ENCODE measurements around the gene RAB6A. TPM values are rescaled to one million over a fixed set of nuclear protein-coding genes. Genes with fewer than 3 reads are reported as not detected.

The RAB6A gene
- total RNA-seq, 1 donor from 2014 or later = 97.1 TPM

DNA sequence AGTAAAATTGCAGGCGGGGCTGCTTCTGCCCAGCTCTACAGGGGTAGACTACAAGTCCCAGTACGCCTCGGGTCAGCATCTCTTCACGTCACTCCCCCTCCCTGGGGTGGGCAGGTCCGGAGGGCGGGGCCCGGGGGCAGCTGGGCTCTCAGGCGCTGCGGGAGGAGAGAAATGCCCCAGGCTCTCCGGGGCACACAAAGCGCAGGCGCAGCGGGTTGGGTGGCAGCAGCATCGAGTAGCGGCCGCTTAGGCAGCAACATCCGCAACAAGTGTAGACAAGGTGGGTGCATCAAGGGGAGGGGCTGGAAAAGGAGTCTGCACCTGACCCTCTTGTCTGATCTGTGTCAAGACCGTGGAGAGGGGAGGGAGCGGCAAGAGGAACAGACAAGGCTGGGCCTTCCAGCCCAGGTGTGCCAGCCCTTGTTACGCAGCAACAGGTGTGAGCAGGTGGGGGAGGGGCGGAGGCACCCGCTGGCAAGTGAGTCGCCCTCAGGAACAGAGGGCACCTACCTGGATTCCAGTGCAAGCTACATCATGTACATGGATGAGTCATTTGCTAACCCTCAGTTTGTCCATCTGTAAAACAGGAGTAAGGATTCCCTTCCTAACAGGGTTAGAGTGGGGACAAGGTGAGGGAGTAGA is 113.3 kb downstream of the RAB6A start:
- ATAC-seq = peak; percentile 98
- intact Hi-C loops (cut with DNase I) = no loop called here
- DNase-seq (ENCODE audit: missing footprints) = peak; percentile 94

DNA sequence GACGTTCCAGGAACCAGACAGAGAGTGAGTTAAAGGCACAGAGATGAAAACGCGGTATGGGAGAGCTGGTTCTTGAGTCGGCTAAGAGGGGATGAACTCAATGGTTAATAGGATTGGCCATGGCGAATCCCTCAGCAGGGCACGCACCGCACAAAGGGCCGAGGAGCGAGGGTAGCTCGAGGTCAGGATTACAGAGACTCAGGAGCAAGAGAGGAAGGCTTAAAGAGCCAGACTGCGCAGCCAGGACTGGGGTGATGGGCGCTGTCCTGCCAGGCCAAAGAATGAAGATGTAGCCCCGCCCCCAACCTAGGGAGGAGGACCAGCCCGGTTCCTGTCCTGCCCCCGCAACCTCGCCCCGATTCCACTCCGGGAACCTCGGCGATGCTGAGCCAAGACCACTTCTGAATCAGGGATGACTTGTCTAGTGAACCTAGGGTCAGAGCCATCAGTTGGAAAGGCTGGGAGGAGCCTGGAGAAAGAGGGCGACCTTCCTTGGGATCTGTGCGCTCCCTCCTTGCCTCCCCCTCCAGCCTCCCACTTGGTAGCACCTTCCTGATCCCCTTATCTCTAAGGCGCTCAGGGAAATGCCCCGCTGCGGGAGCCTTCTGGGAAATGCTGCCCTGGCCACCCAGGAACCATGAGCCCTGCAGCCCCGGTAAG is 114.8 kb downstream of the RAB6A start, which contains the start of gene PLEKHB1:
Gene PLEKHB1, plus strand, starts transcription at position 610 of the 660 bp plus-strand sequence. Its CDS starts 28 bp downstream, at position 638.
- no peak for DNase-seq (ENCODE audit: missing footprints)

DNA sequence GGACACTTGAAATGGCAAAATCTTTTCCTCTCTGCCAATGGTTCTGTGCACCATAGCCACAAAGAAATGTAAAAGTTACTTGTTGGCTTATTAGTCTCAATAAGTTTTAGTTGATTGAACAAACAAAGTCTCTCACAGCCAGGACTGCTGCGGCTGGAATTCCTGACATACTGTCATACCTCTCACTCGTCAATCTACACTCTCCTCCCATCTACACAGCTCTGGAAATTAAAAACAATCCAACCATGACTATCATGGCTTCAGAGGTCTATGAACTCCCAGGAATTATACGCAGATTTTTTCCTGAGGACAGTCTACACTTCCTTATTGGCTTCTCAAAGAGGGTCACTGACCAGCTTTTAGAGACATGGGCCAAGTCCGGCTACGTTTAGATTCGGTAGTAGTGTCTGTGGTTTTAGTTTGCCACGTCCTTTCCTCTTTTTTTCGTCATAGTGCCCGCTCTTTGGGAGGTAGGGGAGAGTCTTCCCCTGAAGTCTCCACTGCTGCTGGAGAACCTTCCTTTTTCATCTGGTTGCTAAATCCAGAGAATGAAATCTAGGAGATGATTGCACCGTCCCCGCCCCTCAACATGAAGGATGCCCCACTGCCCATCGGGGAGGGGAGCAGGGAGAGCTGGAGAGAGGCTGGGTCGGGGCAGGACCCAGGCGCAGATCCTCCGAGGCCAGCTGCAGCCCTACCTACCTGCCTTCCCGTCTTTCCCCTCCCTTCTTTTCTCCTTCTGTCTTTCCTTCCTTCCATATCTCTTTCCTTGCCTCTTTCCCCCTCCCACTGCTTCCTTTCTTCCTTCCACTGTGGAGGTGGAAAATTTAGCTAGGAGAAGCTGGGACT is 115.5 kb downstream of the RAB6A start:
- intact Hi-C loops (cut with DNase I) = no loop called here
- DNase-seq (ENCODE audit: missing footprints) (no peak), ATAC-seq (no peak)

More for the DNA sequence above, 114.8 kb downstream of the RAB6A start, which contains the start of gene PLEKHB1:
- intact Hi-C loops (cut with DNase I) = no loop called here
- no peak for ATAC-seq

DNA sequence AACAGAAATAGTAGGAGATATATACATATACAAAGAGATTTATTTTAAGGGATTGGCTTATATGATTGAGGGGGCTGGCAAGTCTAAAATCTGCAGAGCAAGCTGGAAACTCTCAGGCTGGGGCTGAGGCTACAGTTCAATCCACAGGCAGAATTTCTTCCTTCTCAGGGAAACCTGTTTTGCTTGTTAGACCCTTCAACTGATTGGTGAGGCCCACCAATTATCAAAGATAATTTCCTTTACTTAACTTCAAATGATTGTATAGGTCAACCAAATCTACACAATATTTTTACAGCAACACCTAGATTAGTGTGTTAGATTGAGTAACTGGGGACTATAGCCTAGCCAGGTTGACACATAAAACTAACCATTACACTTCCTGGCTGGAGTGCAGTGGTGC is 119.2 kb downstream of the RAB6A start:
- intact Hi-C loops (cut with DNase I) = no loop called here
- DNase-seq (ENCODE audit: missing footprints) = no peak
- ATAC-seq = no peak

DNA sequence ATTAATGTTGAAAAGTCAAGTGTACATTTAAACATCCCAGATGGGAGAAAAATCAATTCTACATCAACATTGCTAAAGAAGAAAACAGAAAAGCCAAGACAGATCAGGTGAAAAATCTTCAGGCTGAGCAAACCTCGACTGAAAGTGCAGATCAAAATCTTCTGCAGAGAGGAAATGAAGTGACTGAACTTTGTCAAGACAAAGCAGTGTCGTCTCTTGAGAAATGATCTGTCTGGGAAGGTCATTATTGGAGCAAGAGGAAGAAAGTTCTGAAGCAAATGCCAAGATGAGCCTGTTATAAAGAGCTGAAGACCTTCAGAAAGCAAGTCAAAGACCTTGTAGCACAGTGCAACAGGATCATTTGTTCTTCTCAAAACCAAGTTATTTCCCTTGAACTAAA is 120.3 kb downstream of the RAB6A start:
- no peak for DNase-seq (ENCODE audit: missing footprints)

DNA sequence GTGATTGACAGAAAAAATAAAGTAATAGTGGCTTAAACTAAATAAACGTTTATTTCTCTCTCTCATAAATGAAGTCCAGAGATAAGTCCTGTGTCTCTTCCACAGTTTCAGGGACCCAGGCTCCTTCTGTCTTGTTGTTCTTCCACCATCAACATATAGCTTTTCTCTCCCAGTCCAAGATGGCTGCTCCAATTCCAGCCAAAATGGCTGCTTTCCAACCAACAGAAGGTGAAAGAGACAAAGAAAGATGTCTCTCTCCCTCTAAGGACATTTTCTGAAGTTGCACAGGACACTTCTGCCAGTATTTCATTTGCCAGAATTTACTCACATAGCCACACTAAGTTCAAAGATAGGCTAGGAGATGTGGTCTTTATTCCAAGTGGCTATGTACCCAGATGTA is 123.9 kb downstream of the RAB6A start:
- no peak for ATAC-seq
- intact Hi-C loops (cut with DNase I) = no loop called here

More for the DNA sequence above, 120.3 kb downstream of the RAB6A start:
- intact Hi-C loops (cut with DNase I) = no loop called here
- ATAC-seq = no peak

DNA sequence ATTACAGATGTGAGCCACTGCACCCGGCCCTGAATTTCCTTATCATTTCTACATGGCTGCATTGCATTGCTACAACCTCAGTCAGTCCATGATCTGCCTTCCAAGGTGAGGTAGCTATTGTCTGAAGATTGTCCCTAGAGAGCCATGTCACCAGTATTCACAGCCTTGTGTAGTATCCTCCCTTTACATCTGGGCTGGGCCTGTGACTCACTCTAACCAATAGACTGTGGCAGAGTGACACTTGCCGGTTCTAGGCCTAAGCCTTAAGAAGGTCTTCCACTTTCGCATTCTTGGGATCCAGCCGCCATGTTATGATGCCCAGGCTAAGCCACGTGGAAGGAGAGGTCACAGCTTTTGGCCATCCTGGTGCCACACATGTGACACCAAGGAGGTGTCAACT is 124.6 kb downstream of the RAB6A start:
- DNase-seq (ENCODE audit: missing footprints) (no peak), ATAC-seq (no peak)
- intact Hi-C loops (cut with DNase I) = no loop called here

More for the DNA sequence above, 123.9 kb downstream of the RAB6A start:
- no peak for DNase-seq (ENCODE audit: missing footprints)

DNA sequence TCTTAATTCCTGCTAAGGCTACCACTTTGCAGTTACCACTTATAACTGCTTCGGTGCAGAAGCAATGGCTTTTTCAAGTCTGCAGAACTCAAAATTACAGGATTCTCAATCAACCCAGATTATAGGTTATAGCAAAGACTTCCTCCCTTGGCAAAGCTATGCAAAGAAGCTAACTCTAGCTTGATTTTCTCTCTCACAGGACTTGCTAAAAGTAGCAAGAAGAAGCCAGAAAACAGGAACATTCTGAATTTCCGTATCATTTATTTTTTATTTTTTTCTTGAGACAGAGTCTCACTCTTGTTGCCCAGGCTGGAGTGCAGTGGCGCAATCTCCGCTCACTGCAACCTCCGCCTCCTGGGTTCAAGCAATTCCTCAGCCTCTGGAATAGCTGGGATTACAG is 125.2 kb downstream of the RAB6A start:
- intact Hi-C loops (cut with DNase I) = no loop called here
- DNase-seq (ENCODE audit: missing footprints) (no peak), ATAC-seq (no peak)

DNA sequence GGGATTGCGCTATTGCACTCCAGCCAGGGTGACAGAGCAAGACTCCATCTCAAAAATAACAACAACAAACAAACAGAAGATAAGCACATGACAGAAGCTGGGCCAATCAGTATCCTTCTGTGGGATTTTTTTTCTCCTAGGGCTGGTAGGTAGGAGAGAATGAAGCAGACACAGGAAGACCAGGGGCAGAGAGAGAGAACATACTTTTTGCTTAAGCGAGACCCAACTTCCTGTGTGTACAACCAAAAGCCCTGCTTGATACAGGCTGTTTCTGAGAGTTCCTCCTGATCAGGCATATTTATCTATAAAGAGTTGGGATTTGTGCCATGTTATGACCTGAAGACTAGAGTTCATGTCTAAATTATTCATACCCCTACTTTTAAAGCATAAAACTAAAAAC is 126.9 kb downstream of the RAB6A start:
- DNase-seq (ENCODE audit: missing footprints) = no peak
- intact Hi-C loops (cut with DNase I) = no loop called here
- no peak for ATAC-seq

DNA sequence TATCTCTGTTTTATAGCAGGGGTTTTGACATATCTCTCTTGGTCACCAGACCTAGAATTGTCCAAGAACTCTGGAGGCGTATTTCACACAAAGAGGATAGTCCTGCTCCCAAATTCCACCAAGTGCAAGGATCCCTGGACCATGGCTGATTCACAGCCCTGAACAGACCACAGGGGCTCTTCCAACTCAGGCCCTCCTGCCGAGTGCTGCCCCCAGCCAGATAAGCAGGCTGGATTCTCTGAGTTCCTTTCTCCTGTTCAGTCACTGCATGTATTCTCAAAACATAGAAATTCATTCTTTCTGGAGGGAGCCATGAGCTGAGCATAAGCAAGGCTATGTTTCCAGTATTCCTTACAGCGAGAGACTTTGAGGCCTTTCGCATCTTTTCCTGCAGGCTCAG is 127.9 kb downstream of the RAB6A start:
- intact Hi-C loops (cut with DNase I) = no loop called here
- ATAC-seq = no peak
- no peak for DNase-seq (ENCODE audit: missing footprints)

DNA sequence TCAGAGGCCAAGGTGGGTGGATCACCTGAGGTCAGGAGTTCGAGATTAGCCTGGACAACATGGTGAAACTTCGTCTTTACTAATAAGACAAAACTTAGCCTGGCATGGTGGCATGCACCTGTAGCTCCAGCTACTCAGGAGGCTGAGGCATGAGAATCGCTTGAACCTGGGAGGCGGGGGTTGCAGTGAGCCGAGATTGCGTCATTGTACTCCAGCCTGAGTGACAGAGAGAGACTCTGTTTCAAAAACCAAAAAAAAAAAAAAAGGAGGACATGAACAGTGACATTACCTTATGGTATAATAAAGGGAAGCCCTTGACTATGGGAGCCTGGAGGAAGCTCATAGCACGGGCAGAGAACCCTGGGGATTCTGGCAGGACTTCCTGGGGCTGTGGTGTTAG is 131.0 kb downstream of the RAB6A start:
- intact Hi-C loops (cut with DNase I) = loop anchor here (10.0 kb wide), 1 partner anchor 225 kb away; no protein-coding TSS in a partner anchor
- ATAC-seq = no peak
- DNase-seq (ENCODE audit: missing footprints) = no peak

DNA sequence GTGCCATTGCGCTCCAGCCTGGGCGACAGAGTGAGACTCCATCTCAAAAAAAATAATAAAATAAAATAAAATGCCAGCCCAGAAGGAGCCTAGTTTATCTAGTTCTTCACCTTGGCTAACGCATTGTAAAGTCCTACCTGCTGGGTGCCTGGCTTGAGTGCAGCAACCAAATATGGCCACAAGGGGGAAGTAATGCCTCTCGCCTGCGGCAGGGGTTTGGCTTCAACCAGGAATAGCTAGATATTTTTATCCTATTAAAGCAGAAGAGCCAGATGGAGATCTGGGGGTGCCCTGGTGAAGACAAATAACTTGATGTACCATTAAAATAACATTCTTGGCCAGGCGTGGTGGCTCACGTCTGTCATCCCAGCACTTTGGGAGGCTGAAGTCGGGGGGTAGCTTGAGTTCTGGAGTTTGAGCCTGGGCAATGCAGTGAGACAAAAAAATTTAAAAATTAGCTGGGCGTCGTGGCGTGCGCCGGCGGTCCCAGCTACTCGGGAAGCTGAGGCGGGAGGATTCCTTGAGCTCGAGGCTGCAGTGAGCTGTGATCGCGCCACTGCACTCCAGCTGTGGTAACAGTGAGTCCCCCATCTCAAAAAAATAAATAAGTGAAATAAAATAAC is 135.1 kb downstream of the RAB6A start:
- intact Hi-C loops (cut with DNase I) = loop anchor here (1.0 to 10.0 kb wide), 2 partner anchors 35 to 221 kb away; no protein-coding TSS in a partner anchor
- DNase-seq (ENCODE audit: missing footprints) = peak; percentile 76
- ATAC-seq = peak; percentile 80

Other genes starting within 250 kb of the RAB6A start
- gene FAM168A, start 163.0 kb downstream of the RAB6A start, total RNA-seq = 26.2 TPM
- 8.4 TPM for gene PLEKHB1, start 114.5 kb downstream of the RAB6A start, total RNA-seq
- 45.1 TPM for gene MRPL48, start 26.8 kb upstream of the RAB6A start, total RNA-seq
- gene COA4, start 115.8 kb upstream of the RAB6A start, total RNA-seq = 51.2 TPM
- gene PAAF1, start 115.9 kb upstream of the RAB6A start, total RNA-seq = 10.7 TPM
- gene DNAJB13, start 190.0 kb upstream of the RAB6A start, total RNA-seq = not detected
- gene UCP2, start 221.8 kb upstream of the RAB6A start, total RNA-seq = 36.4 TPM
- 13.1 TPM for gene UCP3, start 248.0 kb upstream of the RAB6A start, total RNA-seq